Activated T-cell treated with anti-CD3 and anti-CD28 coated beads, Interleukin-2, amount 50 U/mL, for 48 hours (primary cell): ENCODE data around the gene TOM1L2.

Experiments
- DNase-seq, 2 experiments: peaks; one replicate each; pipeline ENCODE4 v3.0.0-alpha.2; 2020

TOM1L2 gene

DNA sequence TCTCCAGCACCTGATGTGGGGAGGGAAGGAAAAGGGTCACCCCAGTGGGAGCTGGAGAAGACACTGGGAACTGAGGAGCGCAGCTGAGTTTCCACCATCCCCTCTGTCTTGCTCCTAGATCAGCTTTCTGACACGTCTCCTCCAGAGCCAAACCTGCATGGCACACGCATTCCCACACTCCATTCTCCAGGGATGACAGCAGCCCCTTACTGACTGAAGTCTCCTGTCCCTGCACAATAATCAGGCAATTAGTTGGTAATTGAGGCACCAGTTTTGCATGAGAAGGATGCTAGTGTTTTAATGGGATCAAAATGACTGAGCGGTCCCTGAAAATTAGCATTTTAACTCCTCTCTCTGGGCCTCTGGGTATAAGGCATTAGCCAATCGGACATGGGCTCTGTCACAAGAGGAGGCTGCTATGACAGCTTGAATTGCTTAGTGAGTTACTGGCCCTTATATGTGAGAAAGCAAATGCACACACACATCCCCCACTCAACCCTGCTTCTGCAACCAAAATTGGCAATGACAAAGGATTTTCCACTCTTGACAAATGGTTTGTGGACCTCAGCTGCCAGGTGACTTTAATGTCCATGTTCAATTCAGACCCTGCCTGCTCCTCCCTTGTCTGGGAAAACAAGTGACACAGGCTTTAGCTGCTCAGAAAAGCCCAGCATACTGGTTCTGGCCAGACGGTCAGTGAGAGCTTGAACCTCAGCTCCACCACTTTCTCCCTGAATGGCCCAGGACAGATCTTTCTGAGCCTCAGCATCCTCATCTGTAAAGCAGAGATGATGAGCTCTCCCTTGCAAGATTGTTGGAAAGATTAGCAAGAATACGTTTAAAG lies 78.2 kb downstream of the TOM1L2 start:
- DNase-seq, result no peak

DNA sequence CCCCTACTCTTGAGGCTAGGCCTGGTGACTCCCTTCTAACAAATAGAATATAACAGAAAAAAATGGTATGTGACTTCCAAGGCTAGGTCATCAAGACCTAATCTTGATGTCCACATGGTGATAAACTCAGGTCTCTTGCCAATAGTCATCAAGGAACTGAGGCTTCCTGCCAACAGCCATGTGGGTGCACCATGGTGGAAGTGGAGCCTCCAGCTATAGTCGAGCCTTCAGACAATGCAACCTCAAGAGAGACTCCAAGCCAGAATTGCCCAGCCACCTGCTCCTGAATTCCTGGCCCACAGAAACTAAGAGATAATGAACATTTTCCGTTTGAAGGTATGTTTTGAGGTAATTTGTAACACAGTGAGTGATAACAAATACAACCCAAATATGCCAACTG lies 79.5 kb downstream of the TOM1L2 start:
- DNase-seq, result no peak

DNA sequence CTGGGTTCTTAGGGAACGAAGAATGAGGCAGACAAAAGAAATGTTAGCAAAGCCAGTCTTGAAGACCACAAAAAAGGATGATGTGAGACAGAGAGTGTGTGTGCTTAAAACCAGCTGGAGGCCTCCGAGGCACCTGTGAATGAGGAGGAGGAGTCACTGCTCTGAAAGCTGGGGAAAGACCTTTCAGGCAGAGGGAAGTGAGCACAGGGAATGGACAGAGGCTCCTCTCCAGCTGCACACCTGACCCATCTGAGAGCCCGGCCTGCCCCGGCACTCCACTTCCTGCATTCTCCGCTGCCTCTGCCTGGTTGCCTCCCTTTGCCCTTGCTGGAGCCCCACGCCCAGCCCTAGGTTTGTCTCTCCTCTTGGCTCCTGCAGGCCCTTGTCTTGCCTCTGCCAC lies 80.2 kb downstream of the TOM1L2 start:
- DNase-seq, result no peak

DNA sequence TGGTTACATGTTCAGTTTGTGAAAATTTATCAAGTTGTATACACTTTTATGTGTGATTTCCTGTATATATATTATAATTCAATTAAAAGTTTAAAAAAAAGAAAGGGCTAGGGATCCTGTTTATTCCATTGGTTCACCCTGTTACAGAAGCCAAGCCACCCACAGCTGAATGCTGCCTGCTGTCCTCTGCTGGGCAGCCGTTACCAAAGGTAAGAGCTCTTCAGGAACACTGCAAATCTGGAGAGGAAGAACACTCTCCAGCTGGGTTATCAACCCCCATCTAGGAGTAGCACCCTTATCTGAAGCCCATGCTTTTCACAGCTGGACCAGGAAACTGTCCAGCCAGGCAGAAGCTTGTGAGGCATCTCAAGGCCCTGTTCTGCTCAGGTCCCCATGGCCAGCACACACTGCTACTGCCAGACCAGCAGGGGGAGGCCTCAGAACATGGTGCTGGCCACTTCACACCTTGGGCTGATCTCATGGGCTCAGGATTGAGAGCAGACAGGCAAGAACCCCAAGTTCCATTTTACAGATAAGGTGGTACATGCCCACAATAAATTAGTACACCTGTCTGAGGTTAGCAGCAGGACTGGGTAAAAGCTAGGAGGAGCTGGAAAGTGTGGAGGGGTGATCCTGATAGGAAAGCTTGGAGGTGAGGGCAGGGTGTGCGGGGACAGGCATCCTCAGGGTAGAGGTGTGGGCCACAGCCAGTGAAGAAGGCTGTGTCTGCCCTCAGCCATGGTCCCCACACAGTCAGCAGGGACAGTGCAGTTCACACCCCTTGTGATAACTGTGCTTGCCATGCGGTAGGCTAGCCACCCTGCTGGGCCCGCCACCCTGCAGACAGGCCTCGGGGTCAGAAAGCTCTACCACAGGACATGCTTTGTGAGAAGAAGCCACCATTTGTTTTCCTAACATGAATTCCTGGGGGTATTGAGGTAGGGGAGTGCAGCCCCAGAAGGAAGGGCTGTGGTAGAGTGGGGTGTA lies 81.1 kb downstream of the TOM1L2 start:
- DNase-seq, result peak; percentile 52 to 62

DNA sequence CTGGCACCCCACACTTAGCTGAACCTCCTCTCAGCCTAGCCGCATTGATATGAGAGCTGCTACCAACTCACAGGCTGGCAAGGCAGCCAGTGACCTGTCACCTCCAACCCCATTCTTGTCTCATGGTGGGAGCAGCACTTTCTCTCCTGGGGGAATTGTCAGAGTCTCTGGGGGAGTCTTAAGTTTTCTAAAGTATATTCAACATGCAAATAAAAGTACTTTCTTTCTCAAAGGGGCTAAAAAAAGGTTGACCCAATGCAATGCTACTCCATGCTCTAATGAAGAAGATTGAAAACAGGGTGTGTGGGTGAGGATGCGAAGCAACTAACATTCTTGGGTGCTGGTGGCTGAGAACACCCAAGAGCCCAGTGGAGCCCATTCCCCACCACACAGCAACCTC lies 82.3 kb downstream of the TOM1L2 start:
- DNase-seq, result no peak

DNA sequence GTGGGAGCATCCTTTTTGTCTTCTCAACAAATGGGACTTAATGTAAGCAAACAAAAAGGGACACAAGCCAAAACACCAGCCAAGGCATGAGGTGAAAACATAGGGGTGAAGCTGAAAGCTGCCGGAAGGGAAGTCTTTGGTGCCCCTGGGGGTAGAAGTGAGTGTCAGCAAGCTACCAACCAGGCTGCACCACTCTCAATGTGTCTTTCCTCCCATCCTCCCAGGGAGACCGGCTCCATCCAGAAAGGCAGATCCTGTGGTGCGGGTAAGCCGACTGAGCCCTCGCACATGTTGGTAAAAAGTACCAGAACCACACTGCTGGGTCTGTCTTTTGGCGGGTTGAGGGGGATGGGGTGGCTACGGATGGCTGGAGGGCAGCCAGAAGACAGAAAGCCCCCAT lies 83.4 kb downstream of the TOM1L2 start:
- no peak for DNase-seq

DNA sequence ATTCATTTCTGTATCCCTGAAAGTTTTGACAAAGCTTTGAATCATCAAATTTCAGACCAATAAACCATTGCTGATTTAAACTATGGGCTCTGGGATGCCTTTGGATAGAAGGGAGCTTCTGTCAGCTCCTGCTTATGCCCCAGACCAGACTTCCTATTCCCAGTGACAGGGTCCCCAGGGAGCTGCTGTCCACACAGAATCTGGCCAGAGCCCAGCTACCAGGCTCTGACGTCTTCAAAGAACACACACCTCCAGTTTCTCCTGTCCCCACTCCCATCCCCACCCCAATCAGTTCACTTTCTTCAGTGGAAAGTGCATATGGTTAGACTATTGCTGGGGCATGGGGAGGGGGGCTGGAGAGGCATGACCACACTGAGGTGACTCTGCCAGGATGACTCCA lies 83.8 kb downstream of the TOM1L2 start:
- no peak for DNase-seq

DNA sequence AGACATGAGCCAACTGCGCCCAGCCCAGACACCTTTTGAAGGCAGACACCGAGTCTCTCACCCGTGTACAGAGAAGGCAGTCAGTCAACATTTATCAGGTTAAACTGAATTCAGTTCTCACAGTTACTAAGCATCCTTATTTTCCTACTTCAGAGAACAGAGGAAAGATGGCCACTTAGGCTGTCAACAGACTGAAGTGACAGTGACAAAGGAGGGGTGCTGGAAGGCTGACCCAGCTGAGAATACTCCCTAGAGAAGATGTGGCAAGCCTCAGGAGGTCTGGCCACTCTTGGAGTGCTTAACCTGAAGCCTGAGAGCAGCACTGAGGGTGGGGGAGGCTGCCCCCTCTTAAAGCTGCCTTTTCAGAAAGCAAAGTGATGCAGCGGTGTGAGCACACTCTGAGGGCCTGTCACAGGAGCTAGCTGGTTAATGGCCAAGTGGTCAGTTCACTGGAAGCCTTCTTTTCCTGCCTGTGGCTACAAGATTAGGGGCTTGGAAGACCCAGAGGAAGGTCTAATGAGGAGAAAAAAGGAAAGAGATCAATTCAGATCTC lies 84.4 kb downstream of the TOM1L2 start:
- no peak for DNase-seq

DNA sequence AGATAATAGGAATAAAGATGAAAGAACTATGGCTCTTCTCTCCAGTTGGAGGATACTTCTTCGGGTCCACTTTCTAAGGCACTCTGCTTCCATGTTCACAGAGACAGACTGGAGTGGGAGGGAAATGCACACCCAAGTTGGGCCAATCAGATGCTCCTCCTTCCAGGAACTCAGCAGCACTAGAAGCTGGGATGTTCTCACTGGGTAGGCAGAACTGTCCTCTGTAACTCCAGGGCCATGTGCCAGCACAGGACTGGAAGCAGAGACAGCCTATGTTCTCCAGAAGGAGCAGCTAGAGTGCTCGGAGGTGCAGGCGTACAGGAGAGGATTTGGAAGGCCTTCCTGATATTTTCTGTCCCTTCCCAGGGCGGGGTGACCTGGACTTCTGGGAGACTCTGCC lies 85.5 kb downstream of the TOM1L2 start:
- DNase-seq, result no peak

DNA sequence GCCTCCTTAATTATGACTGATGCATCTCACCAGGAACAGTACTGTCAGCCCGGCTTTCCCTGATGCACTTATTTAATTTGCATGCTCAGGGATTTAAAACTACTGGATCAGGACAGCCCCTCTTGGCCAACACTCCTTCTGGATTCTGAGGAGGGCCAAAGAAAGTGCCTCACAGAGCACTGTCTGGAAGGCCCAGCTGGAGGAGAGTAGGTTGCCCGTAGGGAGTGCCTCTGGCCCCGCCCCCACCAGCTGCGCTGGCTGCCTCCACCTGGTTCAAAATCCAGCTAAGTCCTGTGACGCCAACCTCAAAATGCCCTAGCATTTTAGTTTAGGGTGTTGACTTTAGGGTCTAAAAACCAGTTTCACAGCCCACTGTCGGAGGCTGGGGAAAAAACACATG lies 86.0 kb downstream of the TOM1L2 start:
- DNase-seq, result no peak

DNA sequence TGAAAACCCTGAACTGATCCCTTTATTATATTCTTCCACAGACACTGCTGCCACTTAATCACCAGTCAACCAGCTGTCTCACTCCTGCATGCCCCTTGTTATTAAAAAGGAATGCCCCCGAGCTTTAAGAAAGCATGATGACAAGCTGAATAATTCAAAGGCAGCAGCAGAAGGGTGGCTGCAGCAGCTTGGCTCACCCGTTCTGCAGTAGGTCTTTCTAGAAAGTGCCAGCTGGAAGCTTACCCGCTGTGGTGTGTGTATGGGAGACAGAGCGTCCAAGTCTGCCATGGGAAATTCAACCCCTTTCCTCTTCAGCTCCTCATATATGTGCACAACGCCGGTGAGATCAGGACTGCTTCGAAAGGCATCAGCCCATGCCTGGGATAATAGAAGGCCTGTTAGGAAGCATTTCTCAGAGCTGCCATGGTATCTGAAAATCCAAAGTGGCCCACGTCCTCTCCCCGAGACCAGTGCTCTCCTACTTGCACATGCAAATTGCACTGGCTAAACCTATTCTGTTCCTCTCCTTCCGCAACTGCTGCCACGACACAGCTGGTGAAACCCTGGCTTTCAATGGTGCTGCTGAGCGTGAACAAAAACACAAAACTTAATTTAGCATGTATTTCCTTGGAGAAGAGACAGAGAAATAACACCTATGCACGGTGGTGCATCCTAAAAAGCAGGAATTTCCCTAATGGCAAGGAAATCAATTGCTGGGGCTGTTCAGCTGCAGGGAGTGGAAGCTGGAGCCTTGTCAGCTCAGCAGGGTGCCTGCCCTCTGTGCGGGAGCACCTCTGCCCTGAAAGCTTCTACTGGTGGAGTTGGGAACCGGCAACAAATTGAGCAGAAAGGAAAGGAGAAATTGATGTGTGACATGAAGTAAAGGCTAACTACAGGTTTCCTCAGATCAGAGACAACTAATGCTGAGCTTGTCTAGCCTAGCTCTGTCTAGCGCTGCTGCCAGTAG lies 87.5 kb downstream of the TOM1L2 start:
- DNase-seq, result no peak

DNA sequence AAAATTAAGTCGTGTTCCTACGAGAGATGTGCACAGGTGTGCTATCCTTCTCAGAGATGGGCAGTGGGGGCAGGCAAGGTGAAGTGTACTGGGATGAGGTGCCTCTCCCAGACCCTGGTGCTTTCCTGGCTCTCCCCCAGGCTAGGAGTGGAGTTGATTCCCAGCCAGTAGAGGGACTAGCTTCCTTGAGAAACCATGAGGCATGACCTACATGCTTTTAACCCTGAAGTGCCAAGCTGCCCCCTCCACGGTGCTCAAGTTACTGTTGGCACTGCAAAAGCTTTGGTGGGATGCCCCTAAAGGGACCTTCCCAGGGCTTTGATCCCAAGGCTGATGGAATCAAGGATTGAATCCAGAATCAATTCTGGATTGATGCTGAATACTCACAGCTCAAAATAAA lies 88.4 kb downstream of the TOM1L2 start:
- DNase-seq, result no peak

DNA sequence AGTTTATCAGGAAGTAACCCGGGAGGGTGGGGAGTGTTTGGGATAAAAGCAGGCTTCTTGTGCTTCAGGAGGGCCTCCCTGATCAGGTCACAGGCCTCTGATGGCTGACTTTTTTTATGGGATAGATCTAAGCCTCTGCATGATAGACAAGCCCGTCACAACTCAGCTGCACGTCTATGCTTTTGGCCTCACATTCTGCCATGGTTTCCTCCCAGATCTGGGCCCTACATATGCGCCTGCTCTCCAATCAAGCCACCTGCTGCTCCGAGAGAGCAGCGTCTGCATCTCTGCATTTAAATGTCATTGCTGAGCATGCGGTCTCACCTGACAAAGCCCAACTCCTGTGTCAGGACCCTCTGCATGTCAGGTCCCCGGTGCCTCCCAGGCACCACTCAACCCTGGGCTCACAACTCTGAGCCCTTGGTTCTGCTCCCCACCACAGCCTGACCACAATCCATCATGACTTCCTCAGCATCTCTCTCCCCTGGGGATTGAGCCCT lies 90.1 kb downstream of the TOM1L2 start:
- DNase-seq, result no peak

DNA sequence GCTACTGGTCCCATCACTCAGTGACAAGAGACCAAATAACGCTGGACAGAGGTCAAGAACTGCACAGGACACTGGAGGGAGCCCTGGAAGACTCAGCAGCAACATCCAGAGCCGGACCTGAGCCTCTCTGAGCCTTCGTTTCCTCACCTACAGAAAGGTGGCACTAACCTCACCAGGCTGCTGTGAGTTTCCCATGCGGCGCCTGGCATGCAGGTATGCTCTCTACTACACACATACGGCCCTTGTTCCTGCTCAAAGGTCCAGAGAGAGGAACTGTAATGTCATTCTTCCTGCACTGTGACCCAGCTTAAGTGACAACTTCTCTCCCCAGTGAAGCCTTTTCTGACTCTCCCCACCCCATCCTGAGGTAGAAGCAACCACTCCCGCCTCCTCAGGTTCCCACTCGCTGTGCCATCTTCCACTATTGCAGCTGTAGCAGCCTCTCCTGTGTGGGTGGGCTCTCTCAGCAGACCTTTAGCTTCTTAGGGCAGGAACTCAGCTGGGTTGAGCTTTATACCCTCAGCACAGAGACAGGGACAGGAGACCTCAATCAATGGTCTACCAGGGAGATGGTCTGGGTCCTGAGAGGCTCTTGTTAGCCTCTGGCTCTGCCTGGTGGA lies 91.5 kb downstream of the TOM1L2 start:
- no peak for DNase-seq

DNA sequence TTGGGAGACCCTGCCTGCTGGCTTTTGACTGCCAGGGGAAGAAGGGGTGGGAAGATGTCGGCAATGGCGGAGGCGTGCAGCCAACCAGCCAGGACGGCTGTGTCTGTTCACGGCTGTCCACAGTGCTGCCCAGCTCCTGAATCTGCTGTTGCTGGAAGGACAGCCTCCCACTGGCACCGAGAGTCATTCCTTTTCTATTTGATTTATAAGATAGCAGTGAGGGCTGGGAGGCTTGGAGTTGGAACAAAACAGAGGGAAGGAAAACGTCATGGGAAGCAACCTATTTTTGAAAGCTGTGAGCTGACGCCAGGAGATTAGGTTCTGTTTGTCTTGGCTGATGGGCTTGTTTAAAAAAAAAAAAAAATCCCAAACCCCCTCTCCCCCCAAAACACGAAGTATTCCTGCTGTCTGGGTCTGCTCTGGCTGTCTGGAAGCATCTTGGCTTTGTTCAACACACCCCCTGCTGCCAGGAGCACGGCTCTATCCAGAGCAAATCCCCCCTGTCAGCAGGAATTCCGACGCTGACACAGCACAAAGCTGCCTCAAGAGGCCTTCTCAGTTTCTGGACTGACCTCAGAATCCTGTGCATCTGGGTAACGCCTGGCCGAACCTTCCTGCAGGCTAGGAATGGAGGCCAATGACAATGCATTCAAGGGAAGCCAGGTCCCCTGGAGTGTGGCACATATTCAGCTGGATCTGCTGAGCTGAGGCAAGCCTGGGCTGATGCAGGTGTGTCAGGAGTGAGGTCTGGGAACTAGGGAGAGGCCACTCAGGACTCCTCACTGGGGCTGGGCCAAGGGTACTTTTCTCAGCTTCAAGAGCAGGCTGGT lies 94.5 kb downstream of the TOM1L2 start:
- DNase-seq, result no peak

DNA sequence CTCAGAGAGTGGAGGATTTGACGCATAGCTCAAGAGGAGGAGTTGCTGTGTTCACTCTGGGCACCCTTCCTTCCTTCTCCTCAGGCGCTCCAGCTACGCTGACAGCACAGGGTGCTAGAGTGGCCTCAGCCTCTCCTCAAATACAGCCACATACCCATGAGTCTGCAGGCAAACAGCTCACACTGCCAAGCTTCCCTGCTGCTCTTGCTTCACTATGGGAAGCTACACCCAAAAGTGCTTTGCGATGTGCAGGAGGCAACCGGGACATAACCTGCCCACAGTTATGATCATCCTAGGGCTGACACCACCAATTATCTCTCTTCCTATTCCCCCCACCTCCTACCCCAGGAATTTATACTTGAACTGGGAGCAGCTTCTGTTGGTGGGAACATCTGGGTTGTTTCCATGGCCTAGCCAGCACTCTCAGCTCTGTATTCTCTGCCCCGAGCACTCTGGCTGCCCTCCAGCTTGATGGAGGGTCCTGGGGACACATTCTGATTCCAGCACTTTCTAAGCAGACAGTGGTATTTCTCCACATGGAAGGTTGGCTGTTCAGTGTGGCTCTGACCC lies 95.2 kb downstream of the TOM1L2 start:
- no peak for DNase-seq

DNA sequence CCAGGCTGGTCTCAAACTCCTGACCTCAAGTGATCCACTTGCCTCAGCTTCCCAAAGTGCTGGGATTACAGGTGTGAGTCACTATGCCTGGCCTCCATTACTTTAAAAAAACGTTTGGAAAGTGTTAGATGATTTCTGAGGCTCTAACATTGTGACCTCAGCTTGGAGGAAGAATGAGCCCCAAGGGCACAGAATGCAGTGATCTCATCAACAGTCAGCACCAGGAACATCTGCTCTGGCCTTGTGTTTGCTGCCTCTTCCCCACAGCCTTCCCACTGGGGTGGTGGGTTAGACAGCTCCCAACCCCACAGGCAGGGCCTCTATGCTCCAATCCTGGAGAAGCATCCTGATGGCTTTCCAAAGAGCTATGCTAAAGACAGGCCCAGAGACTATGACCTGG lies 97.7 kb downstream of the TOM1L2 start:
- DNase-seq, result no peak

DNA sequence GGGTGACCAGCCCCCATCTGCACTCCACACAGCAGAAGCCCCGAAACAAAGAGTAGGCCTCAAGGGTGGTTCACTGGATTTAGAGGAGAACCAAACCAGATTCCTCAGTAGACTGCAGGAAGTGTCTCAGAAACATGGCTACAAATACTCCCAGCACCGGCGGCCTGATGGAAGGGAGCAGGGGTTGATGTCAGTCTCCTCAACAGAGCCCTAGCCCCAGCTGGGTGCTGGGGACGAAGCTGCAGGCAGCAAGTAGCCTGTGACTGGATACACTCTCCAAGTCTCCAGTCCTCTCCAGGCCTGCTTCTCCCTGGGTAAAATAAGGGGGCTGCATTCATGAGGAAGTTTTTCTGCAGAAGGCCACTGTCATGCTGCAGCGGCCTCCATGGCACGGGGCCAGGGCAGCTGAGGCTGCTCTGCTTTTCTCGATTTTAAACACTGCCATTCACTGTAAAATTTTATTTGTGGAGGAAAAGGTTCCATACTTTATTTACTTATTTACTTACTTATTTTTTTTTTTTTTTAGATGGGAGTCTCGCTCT lies 98.7 kb downstream of the TOM1L2 start:
- DNase-seq, result no peak

DNA sequence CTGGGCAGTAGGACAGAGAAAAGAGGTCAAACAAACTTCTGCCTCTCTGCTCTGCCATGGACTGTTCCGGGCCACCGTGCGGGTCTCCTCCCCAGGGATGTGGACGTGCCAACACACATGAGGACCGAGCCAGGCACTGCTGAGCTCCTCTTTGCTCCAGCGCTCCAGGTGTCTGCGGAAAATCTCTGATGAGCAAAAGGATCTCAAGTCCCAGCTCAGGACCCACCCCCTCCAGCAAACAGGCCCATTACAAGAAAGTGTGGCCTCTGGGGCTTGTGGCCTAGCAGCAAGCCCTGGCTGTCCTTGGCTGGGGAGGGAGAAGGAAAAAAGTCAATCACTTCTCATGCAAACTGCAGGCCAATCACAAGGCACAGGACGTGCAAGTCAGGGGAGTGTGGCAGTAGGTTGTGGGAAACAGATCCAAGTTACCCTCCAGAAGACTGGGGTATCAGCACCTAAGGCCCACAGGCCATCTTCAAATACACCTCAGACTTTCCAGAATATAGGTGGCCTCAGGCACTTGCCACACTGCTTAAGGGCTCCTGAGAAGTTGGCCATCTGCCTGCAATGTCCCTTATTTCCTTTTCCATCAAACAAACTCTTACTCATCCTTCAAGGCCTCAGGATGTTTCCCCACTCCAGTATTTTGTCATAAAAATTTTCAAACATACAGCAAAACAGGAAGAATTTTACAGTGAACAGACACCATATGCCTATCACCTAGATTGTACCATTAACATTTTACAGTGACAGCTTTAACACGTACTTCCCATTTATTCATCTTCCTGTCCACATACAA lies 99.5 kb downstream of the TOM1L2 start:
- DNase-seq, result no peak
